H9 (cell line): ENCODE measurements around the gene PATE3. TPM values are rescaled to one million over a fixed set of nuclear protein-coding genes. Genes with fewer than 3 reads are reported as not detected.

Experiments used
- DNase-seq: peaks from one replicate; pipeline ENCODE4 v3.0.0-alpha.2; 2017
- H2AFZ ChIP-seq: one replicate; pipeline ENCODE4 v1.6.1; 2013; ENCODE audit warnings: mild to moderate bottlenecking, low read length, control low read depth, moderate library complexity
- H2AK5ac ChIP-seq: 2 replicates; pipeline ENCODE4 v1.6.1; 2013; ENCODE audit warnings: low read length, control low read depth, mixed read lengths; ENCODE audit not compliant: insufficient read length
- H2BK120ac ChIP-seq: one replicate; pipeline ENCODE4 v1.6.1; 2013; ENCODE audit warnings: low read depth, mild to moderate bottlenecking, low read length, control low read depth, inconsistent platforms; ENCODE audit not compliant: poor library complexity, severe bottlenecking
- H2BK12ac ChIP-seq: 2 replicates; pipeline ENCODE4 v1.6.1; 2013; ENCODE audit warnings: low read length, control low read depth, mixed read lengths, low read depth; ENCODE audit not compliant: insufficient read length
- H2BK15ac ChIP-seq: 2 replicates; pipeline ENCODE4 v1.6.1; 2013; ENCODE audit warnings: low read depth, low read length, control low read depth
- H2BK20ac ChIP-seq: one replicate; pipeline ENCODE4 v1.6.1; 2013; ENCODE audit warnings: low read depth, mild to moderate bottlenecking, low read length, control low read depth, inconsistent platforms; ENCODE audit not compliant: poor library complexity, severe bottlenecking
- H2BK5ac ChIP-seq: 2 replicates; pipeline ENCODE4 v1.6.1; 2013; ENCODE audit warnings: low read length, control low read depth, mixed read lengths; ENCODE audit not compliant: insufficient read length
- H3K14ac ChIP-seq: 2 replicates; pipeline ENCODE4 v1.6.1; 2013; ENCODE audit warnings: low read length, control low read depth; ENCODE audit not compliant: insufficient read depth
- H3K18ac ChIP-seq: 2 replicates; pipeline ENCODE4 v1.6.1; 2013; ENCODE audit warnings: low read depth, mild to moderate bottlenecking, mixed read lengths, low read length, control low read depth; ENCODE audit not compliant: insufficient read length
- H3K23ac ChIP-seq: 2 replicates; pipeline ENCODE4 v1.6.1; 2013; ENCODE audit warnings: low read length, control low read depth, mixed read lengths, low read depth; ENCODE audit not compliant: insufficient read length
- H3K23me2 ChIP-seq: 2 replicates; pipeline ENCODE4 v1.6.1; 2013; ENCODE audit warnings: low read depth, mild to moderate bottlenecking, mixed read lengths, low read length, control low read depth; ENCODE audit not compliant: insufficient read length, poor library complexity, severe bottlenecking
- H3K27ac ChIP-seq: 2 replicates; pipeline ENCODE4 v1.5.1; 2013; ENCODE audit warnings: low read length, control low read depth, mixed read lengths, low read depth; ENCODE audit not compliant: insufficient read length
- H3K27me3 ChIP-seq: 2 replicates; pipeline ENCODE4 v1.6.1; 2013; ENCODE audit warnings: low read length, control low read depth, inconsistent platforms; ENCODE audit not compliant: insufficient read depth
- H3K4ac ChIP-seq: 2 replicates; pipeline ENCODE4 v1.6.1; 2013; ENCODE audit warnings: low read depth, mild to moderate bottlenecking, control low read depth, inconsistent platforms, low read length, moderate library complexity
- H3K4me1 ChIP-seq: 2 replicates; pipeline ENCODE4 v1.6.1; 2013; ENCODE audit warnings: low read length, control low read depth, inconsistent platforms; ENCODE audit not compliant: insufficient read depth
- H3K4me2 ChIP-seq: 2 replicates; pipeline ENCODE4 v1.6.1; 2013; ENCODE audit warnings: low read length, control low read depth, mixed read lengths; ENCODE audit not compliant: insufficient read length, insufficient read depth
- H3K56ac ChIP-seq: 2 replicates; pipeline ENCODE4 v1.6.1; 2013; ENCODE audit warnings: low read depth, mild to moderate bottlenecking, mixed read lengths, low read length, control low read depth; ENCODE audit not compliant: insufficient read length
- H3K79me1 ChIP-seq: 2 replicates; pipeline ENCODE4 v1.6.1; 2013; ENCODE audit warnings: low read depth, mild to moderate bottlenecking, moderate library complexity, low read length, control low read depth, inconsistent platforms; ENCODE audit not compliant: insufficient read depth, poor library complexity, severe bottlenecking
- H3K79me2 ChIP-seq: 2 replicates; pipeline ENCODE4 v1.6.1; 2013; ENCODE audit warnings: low read length, control low read depth, inconsistent platforms; ENCODE audit not compliant: insufficient read depth
- H3K9ac ChIP-seq: 2 replicates; pipeline ENCODE4 v1.6.1; 2013; ENCODE audit warnings: low read length, control low read depth, mixed read lengths; ENCODE audit not compliant: insufficient read length; ENCODE audit errors: extremely low read depth
- H3K9me3 ChIP-seq: one replicate; pipeline ENCODE4 v1.6.1; 2013; ENCODE audit warnings: low read depth, low read length, inconsistent platforms; ENCODE audit not compliant: control insufficient read depth
- H3T11ph ChIP-seq: one replicate; pipeline ENCODE4 v1.6.1; 2013; ENCODE audit warnings: mild to moderate bottlenecking, low read length, control low read depth, inconsistent platforms
- H4K20me1 ChIP-seq: one replicate; pipeline ENCODE4 v1.6.1; 2013; ENCODE audit not compliant: control insufficient read depth, insufficient read length, insufficient read depth
- H4K5ac ChIP-seq: 2 replicates; pipeline ENCODE4 v1.6.1; 2013; ENCODE audit warnings: low read depth, mild to moderate bottlenecking, mixed read lengths, low read length, control low read depth; ENCODE audit not compliant: insufficient read length
- H4K8ac ChIP-seq: replicated peaks from 2 replicates; pipeline ENCODE4 v1.6.1; 2013; ENCODE audit warnings: low read length, control low read depth, mixed read lengths, low read depth; ENCODE audit not compliant: insufficient read length
- H4K91ac ChIP-seq: 2 replicates; pipeline ENCODE4 v1.6.1; 2013; ENCODE audit warnings: low read depth, mild to moderate bottlenecking, moderate library complexity, mixed read lengths, low read length, control low read depth; ENCODE audit not compliant: insufficient read length
- H3K27ac Mint-ChIP-seq, 3 experiments: 2 replicates in 2 of 3; 3 replicates in 1 of 3; pipeline ENCODE4 v1.8.0; 2020 to 2021; ENCODE audit warnings: mixed read lengths in 3 of 3, mild to moderate bottlenecking in 1 of 3, moderate library complexity in 1 of 3
- H3K27me3 Mint-ChIP-seq: 2 replicates; pipeline ENCODE4 v1.8.0; 2021; ENCODE audit warnings: low read depth, mild to moderate bottlenecking, moderate library complexity, mixed read lengths
- H3K36me3 Mint-ChIP-seq, 3 experiments: 2 replicates in 2 of 3; 3 replicates in 1 of 3; pipeline ENCODE4 v1.8.0; 2020 to 2021; ENCODE audit warnings: low read depth in 3 of 3, mixed read lengths in 3 of 3; ENCODE audit not compliant: insufficient read depth in 1 of 3
- H3K4me1 Mint-ChIP-seq, 2 experiments: 2 replicates each; pipeline ENCODE4 v1.8.0; 2020; ENCODE audit warnings: mixed read lengths in 2 of 2
- H3K4me3 Mint-ChIP-seq, 2 experiments: 2 replicates in 1 of 2; 3 replicates in 1 of 2; pipeline ENCODE4 v1.8.0; 2020 to 2021; ENCODE audit warnings: mild to moderate bottlenecking in 2 of 2, mixed read lengths in 2 of 2, moderate library complexity in 1 of 2
- H3K9me3 Mint-ChIP-seq, 2 experiments: 2 replicates in 1 of 2; 3 replicates in 1 of 2; pipeline ENCODE4 v1.8.0; 2020; ENCODE audit warnings: mild to moderate bottlenecking in 2 of 2, mixed read lengths in 2 of 2, moderate library complexity in 1 of 2
- CTCF ChIP-seq: fragments of 200-600 bp; sonication (generic); conservative IDR thresholded peaks from 3 replicates; pipeline ENCODE4 v1.8.0; 2021; ENCODE audit warnings: antibody characterized with exemption, mild to moderate bottlenecking
- WGBS: extraction: QIAGEN DNeasy Blood & Tissue Kit; methylation state at CpG from one replicate; pipeline ENCODE4 v1.1.7; 2013; ENCODE audit warnings: missing lambda C conversion rate, low lambda C conversion rate, mixed read lengths; ENCODE audit not compliant: insufficient read length; ENCODE audit errors: extremely low coverage; 5-methylcytosine and 5-hydroxymethylcytosine counted together
- total RNA-seq: library from RNA; stranded (reverse); gene quantifications from 2 replicates; pipeline ENCODE4 v1.2.1, GENCODE V29; 2021

The PATE3 gene
- total RNA-seq, 1 experiment from 2014 or later: not detected

- Histone ChIP-seq H2AFZ (no peak overlapping the region), H3K56ac (no peak overlapping the region), H3K14ac (no peak overlapping the region), H2AK5ac (no peak overlapping the region), H2BK5ac (no peak overlapping the region), H3K23ac (no peak overlapping the region), H3K9ac (no peak overlapping the region), H2BK12ac (no peak overlapping the region), H2BK20ac (no peak overlapping the region), H3T11ph (no peak overlapping the region), H3K79me1 (no peaks in the 10 kb centered on the region), H4K20me1 (no peaks in the 10 kb centered on the region), H3K4ac (no peak overlapping the region), H2BK120ac (no peak overlapping the region), H4K91ac (no peak overlapping the region), H4K5ac (no peak overlapping the region), H3K27ac (no peak overlapping the region), H3K9me3 (no peaks in the 10 kb centered on the region), H3K23me2 (no peaks in the 10 kb centered on the region), H3K4me1 (0 out of 2 replicates have a peak, but pooled peaks cover 2% of the 10 kb centered on the region), H4K8ac (no peak overlapping the region), H3K18ac (no peak overlapping the region), H2BK15ac (no peak overlapping the region), H3K27me3 (no peaks in the 10 kb centered on the region), H3K4me2 (no peak overlapping the region), H3K79me2 (no peaks in the 10 kb centered on the region)
- no peak for TF ChIP-seq CTCF
- Mint-ChIP-seq H3K27me3 (peaks cover 11% of the 10 kb centered on the region), H3K36me3 (no peaks in the 10 kb centered on the region), H3K9me3 (no peaks in the 10 kb centered on the region), H3K4me3 (no peak overlapping the region), H3K27ac (no peak overlapping the region), H3K4me1 (no peaks in the 10 kb centered on the region)
- no CpG with 5 or more reads among the region's 3 CpGs for WGBS
- DNase-seq: no peak
Measured at GRCh38 chr11:125773516-125773915, 14.4 kb upstream of the PATE3 start.
